Activated CD8-positive, alpha-beta T cell treated with anti-CD3 and anti-CD28 coated beads, Interleukin-2, amount 10 ng/mL, durations not matched to agents 7 days and 5 days (primary cell): ENCODE results near the gene SPEN. TPM values are rescaled to one million over a fixed set of nuclear protein-coding genes. Genes with fewer than 3 reads are reported as not detected.

Experiments
- ATAC-seq: fragments of 150-1000 bp; cut with Tn5 transposase; one replicate; pipeline ENCODE4 v1.10.0; 2021; ENCODE audit warnings: moderate library complexity
- CTCF ChIA-PET: fragments of 350-600 bp; sonication (Branson Sonifier 250); formaldehyde crosslinking; loops from one replicate; lab custom pipeline; 2021; ENCODE audit warnings: antibody characterized with exemption; lab: Charles Lee
- POLR2A ChIA-PET: fragments of 350-600 bp; sonication (Branson Sonifier 250); formaldehyde crosslinking; loops from one replicate; lab custom pipeline; 2021; ENCODE audit warnings: antibody characterized with exemption; lab: Charles Lee
- DNase-seq: peaks from one replicate; pipeline ENCODE4 v3.0.0-alpha.2; 2020
- H3K27ac Mint-ChIP-seq: one replicate; pipeline ENCODE4 v1.8.0; 2021; ENCODE audit warnings: mild to moderate bottlenecking, mixed read lengths
- H3K27me3 Mint-ChIP-seq: one replicate; pipeline ENCODE4 v1.8.0; 2021; ENCODE audit warnings: low read depth, mixed read lengths
- H3K36me3 Mint-ChIP-seq: one replicate; pipeline ENCODE4 v1.8.0; 2021; ENCODE audit warnings: low read depth, mixed read lengths
- H3K4me1 Mint-ChIP-seq: one replicate; pipeline ENCODE4 v1.8.0; 2021; ENCODE audit warnings: low read depth, mixed read lengths
- H3K4me3 Mint-ChIP-seq: one replicate; pipeline ENCODE4 v1.8.0; 2021; ENCODE audit warnings: mild to moderate bottlenecking, mixed read lengths
- H3K9me3 Mint-ChIP-seq: one replicate; pipeline ENCODE4 v1.8.0; 2022; ENCODE audit warnings: mixed read lengths; ENCODE audit not compliant: insufficient read depth
- total RNA-seq, 2 experiments: library from RNA; stranded (reverse); gene quantifications; one replicate each; pipeline ENCODE4 v1.2.3, GENCODE V29; 2021

Gene SPEN
- total RNA-seq, 2 experiments from 2014 or later = 65.0 to 66.3 TPM

- DNase-seq = no peak
- no peak for ATAC-seq
- Mint-ChIP-seq H3K27ac (no peak overlapping the region), H3K4me3 (no peak overlapping the region), H3K36me3 (peaks cover 80% of the 10 kb centered on the region), H3K9me3 (no peaks in the 10 kb centered on the region), H3K27me3 (no peaks in the 10 kb centered on the region), H3K4me1 (no peaks in the 10 kb centered on the region)
- ChIA-PET POLR2A (no interaction called here), CTCF (interaction anchor here (0.6 to 1.0 kb wide), 2 partner anchors 76 kb away, joined by 3 read pairs; no protein-coding TSS in a partner anchor)
Observed at GRCh38 chr1:15931884-15932283, 84.4 kb downstream of the SPEN start.

- ChIA-PET POLR2A (no interaction called here), CTCF (no interaction called here)
- Mint-ChIP-seq H3K27ac (no peak overlapping the region), H3K4me3 (no peak overlapping the region), H3K27me3 (no peaks in the 10 kb centered on the region), H3K4me1 (no peaks in the 10 kb centered on the region), H3K36me3 (peaks cover 85% of the 10 kb centered on the region), H3K9me3 (no peaks in the 10 kb centered on the region)
- no peak for ATAC-seq
- no peak for DNase-seq
Observed at GRCh38 chr1:15932612-15933011, 85.1 kb downstream of the SPEN start.

- Mint-ChIP-seq H3K4me1 (no peaks in the 10 kb centered on the region), H3K36me3 (peaks cover 85% of the 10 kb centered on the region), H3K27ac (no peak overlapping the region), H3K27me3 (no peaks in the 10 kb centered on the region), H3K9me3 (no peaks in the 10 kb centered on the region), H3K4me3 (no peak overlapping the region)
- no peak for ATAC-seq
- ChIA-PET POLR2A (no interaction called here), CTCF (no interaction called here)
- no peak for DNase-seq
Observed at GRCh38 chr1:15933684-15934083, 86.2 kb downstream of the SPEN start.

- peaks cover 82% of the 10 kb centered on the region for H3K36me3 Mint-ChIP-seq
- POLR2A ChIA-PET = no interaction called here
- no peak overlapping the region for H3K27ac Mint-ChIP-seq
- H3K4me3 Mint-ChIP-seq = no peak overlapping the region
- H3K4me1 Mint-ChIP-seq = no peaks in the 10 kb centered on the region
- no peak for DNase-seq
- H3K27me3 Mint-ChIP-seq = no peaks in the 10 kb centered on the region
- no peak for ATAC-seq
- CTCF ChIA-PET = no interaction called here
- H3K9me3 Mint-ChIP-seq = no peaks in the 10 kb centered on the region
Observed at GRCh38 chr1:15934211-15935055, 86.9 kb downstream of the SPEN start.

GRCh38 chr1:15935056-15935950 lies 87.8 kb downstream of the SPEN start:
- Mint-ChIP-seq H3K36me3 (peaks cover 81% of the 10 kb centered on the region), H3K4me3 (no peak overlapping the region), H3K4me1 (no peaks in the 10 kb centered on the region), H3K27me3 (no peaks in the 10 kb centered on the region), H3K9me3 (no peaks in the 10 kb centered on the region), H3K27ac (no peak overlapping the region)
- CTCF ChIA-PET = no interaction called here
- DNase-seq (no peak), ATAC-seq (no peak)
- POLR2A ChIA-PET = no interaction called here

GRCh38 chr1:15936025-15936424 lies 88.5 kb downstream of the SPEN start:
- Mint-ChIP-seq H3K4me3 (no peak overlapping the region), H3K9me3 (no peaks in the 10 kb centered on the region), H3K4me1 (no peaks in the 10 kb centered on the region), H3K27me3 (no peaks in the 10 kb centered on the region), H3K36me3 (peaks cover 76% of the 10 kb centered on the region), H3K27ac (no peak overlapping the region)
- ChIA-PET POLR2A (interaction anchor here (0.7 kb wide), 1 partner anchor 281 kb away, joined by 3 read pairs; no protein-coding TSS in a partner anchor), CTCF (interaction anchor here (1.0 kb wide), 1 partner anchor 59 kb away, joined by 3 read pairs; no protein-coding TSS in a partner anchor)
- ATAC-seq = no peak
- no peak for DNase-seq

GRCh38 chr1:15937146-15937545 lies 89.6 kb downstream of the SPEN start:
- ATAC-seq (no peak), DNase-seq (no peak)
- Mint-ChIP-seq H3K4me1 (no peaks in the 10 kb centered on the region), H3K9me3 (no peaks in the 10 kb centered on the region), H3K36me3 (peaks cover 68% of the 10 kb centered on the region), H3K27ac (peak overlapping the region; percentile 74), H3K4me3 (no peak overlapping the region), H3K27me3 (no peaks in the 10 kb centered on the region)
- ChIA-PET POLR2A (interaction anchor here (0.5 to 1.1 kb wide), 3 partner anchors 18 to 332 kb away, joined by 3 to 5 read pairs (median 4); no protein-coding TSS in a partner anchor), CTCF (interaction anchor here (0.9 to 1.8 kb wide), 2 partner anchors 39 to 122 kb away, joined by 5 to 6 read pairs; partner anchors contain the start of gene ZBTB17)

GRCh38 chr1:15937706-15938168 lies 90.2 kb downstream of the SPEN start:
- peaks cover 65% of the 10 kb centered on the region for H3K36me3 Mint-ChIP-seq
- no peak for ATAC-seq
- CTCF ChIA-PET = interaction anchor here (0.9 to 1.8 kb wide), 2 partner anchors 38 to 122 kb away, joined by 5 to 6 read pairs; partner anchors contain the start of gene ZBTB17

GRCh38 chr1:15938628-15939161 lies 91.2 kb downstream of the SPEN start:
- CTCF ChIA-PET = interaction anchor here (1.8 kb wide), 1 partner anchor 38 kb away, joined by 5 read pairs; the partner anchor contains the start of gene ZBTB17
- Mint-ChIP-seq H3K9me3 (no peaks in the 10 kb centered on the region), H3K4me1 (no peaks in the 10 kb centered on the region), H3K4me3 (no peak overlapping the region), H3K27ac (no peak overlapping the region), H3K36me3 (peaks cover 59% of the 10 kb centered on the region), H3K27me3 (no peaks in the 10 kb centered on the region)
- no peak for DNase-seq
- POLR2A ChIA-PET = no interaction called here
- ATAC-seq = no peak

More at GRCh38 chr1:15937706-15938168, 90.2 kb downstream of the SPEN start:
- Mint-ChIP-seq H3K9me3 (no peaks in the 10 kb centered on the region), H3K27me3 (no peaks in the 10 kb centered on the region), H3K4me1 (no peaks in the 10 kb centered on the region), H3K27ac (peak overlapping the region; percentile 74), H3K4me3 (no peak overlapping the region)
- no peak for DNase-seq
- POLR2A ChIA-PET = interaction anchor here (0.5 to 1.1 kb wide), 2 partner anchors 18 to 332 kb away, joined by 4 to 5 read pairs; no protein-coding TSS in a partner anchor

- ATAC-seq = no peak
- H3K36me3 Mint-ChIP-seq = peaks cover 53% of the 10 kb centered on the region
Observed at GRCh38 chr1:15939181-15940109, 91.9 kb downstream of the SPEN start.

More at GRCh38 chr1:15939181-15940109, 91.9 kb downstream of the SPEN start:
- Mint-ChIP-seq H3K9me3 (no peaks in the 10 kb centered on the region), H3K27ac (peak overlapping the region; percentile 76), H3K4me1 (no peaks in the 10 kb centered on the region), H3K27me3 (no peaks in the 10 kb centered on the region), H3K4me3 (no peak overlapping the region)
- POLR2A ChIA-PET = no interaction called here
- DNase-seq = no peak
- CTCF ChIA-PET = no interaction called here
